Neural progenitor cell (in vitro differentiated cells): ENCODE results near the gene NEO1.

Experiments
- EZH2phosphoT487 ChIP-seq: fragments of 200-600 bp; sonication (generic); IDR thresholded peaks from 2 replicates; pipeline ENCODE4 v1.6.1; 2017; ENCODE audit warnings: antibody characterized with exemption
- TF ChIP-seq, protein P1 (sequence below): fragments of 200-600 bp; sonication (generic); IDR thresholded peaks from 2 replicates; pipeline ENCODE4 v1.5.1; 2017; ENCODE audit warnings: antibody characterized with exemption, mild to moderate bottlenecking

- TF ChIP-seq, protein P1, sequence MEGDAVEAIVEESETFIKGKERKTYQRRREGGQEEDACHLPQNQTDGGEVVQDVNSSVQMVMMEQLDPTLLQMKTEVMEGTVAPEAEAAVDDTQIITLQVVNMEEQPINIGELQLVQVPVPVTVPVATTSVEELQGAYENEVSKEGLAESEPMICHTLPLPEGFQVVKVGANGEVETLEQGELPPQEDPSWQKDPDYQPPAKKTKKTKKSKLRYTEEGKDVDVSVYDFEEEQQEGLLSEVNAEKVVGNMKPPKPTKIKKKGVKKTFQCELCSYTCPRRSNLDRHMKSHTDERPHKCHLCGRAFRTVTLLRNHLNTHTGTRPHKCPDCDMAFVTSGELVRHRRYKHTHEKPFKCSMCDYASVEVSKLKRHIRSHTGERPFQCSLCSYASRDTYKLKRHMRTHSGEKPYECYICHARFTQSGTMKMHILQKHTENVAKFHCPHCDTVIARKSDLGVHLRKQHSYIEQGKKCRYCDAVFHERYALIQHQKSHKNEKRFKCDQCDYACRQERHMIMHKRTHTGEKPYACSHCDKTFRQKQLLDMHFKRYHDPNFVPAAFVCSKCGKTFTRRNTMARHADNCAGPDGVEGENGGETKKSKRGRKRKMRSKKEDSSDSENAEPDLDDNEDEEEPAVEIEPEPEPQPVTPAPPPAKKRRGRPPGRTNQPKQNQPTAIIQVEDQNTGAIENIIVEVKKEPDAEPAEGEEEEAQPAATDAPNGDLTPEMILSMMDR = no peak
- TF ChIP-seq EZH2phosphoT487 = no peak
Measured at GRCh38 chr15:73298522-73299245, 246.4 kb downstream of the NEO1 start.
